HG02763 (cell line): ENCODE data around the gene INTS2.
"Not testable (repeated sequence)": the region's sequence is repeated elsewhere in the genome, so short reads cannot be mapped to it uniquely, and the experiment has no call there.

Source experiments
- ATAC-seq: cut with Tn5 transposase; IDR thresholded peaks from one replicate; pipeline ENCODE4 v1.9.1; 2021; ENCODE audit warnings: mild to moderate bottlenecking, moderate library complexity; ENCODE audit not compliant: unreplicated experiment

The INTS2 gene

GRCh38 chr17:61894310-61894709 lies 33.5 kb downstream of the INTS2 start:
- not testable (repeated sequence) for ATAC-seq

GRCh38 chr17:61887733-61888132 lies 40.0 kb downstream of the INTS2 start:
- not testable (repeated sequence) for ATAC-seq

- not testable (repeated sequence) for ATAC-seq
Observed at GRCh38 chr17:61885865-61886264, 41.9 kb downstream of the INTS2 start.

GRCh38 chr17:61884864-61885263 lies 42.9 kb downstream of the INTS2 start:
- ATAC-seq = no peak

- ATAC-seq = no peak
Observed at GRCh38 chr17:61880589-61881102, 47.1 kb downstream of the INTS2 start.

- ATAC-seq = no peak
Observed at GRCh38 chr17:61878984-61879612, 48.7 kb downstream of the INTS2 start.

GRCh38 chr17:61878520-61878919 lies 49.3 kb downstream of the INTS2 start:
- ATAC-seq = no peak

- ATAC-seq = no peak
Observed at GRCh38 chr17:61877837-61878236, 49.9 kb downstream of the INTS2 start.

GRCh38 chr17:61875804-61876203 lies 52.0 kb downstream of the INTS2 start:
- ATAC-seq = no peak

GRCh38 chr17:61875285-61875684 lies 52.5 kb downstream of the INTS2 start:
- no peak for ATAC-seq

- ATAC-seq = no peak
Observed at GRCh38 chr17:61874075-61874474, 53.7 kb downstream of the INTS2 start.

GRCh38 chr17:61872099-61872498 lies 55.7 kb downstream of the INTS2 start:
- ATAC-seq = no peak

- no peak for ATAC-seq
Observed at GRCh38 chr17:61869138-61869537, 58.6 kb downstream of the INTS2 start.

- ATAC-seq = no peak
Observed at GRCh38 chr17:61868074-61868473, 59.7 kb downstream of the INTS2 start.

- ATAC-seq = no peak
Observed at GRCh38 chr17:61867033-61867432, 60.7 kb downstream of the INTS2 start.

GRCh38 chr17:61863801-61864126 lies 64.0 kb downstream of the INTS2 start:
- ATAC-seq = peak; percentile 20

- ATAC-seq = peak; percentile 93
Observed at GRCh38 chr17:61862975-61863800, 64.6 kb downstream of the INTS2 start, which contains the start of gene BRIP1. Gene BRIP1, minus strand, starts transcription at chr17:61863528. Its CDS starts 1,989 bp downstream, at chr17:61861539.

- ATAC-seq = no peak
Observed at GRCh38 chr17:61862105-61862574, 65.6 kb downstream of the INTS2 start.

- not testable (repeated sequence) for ATAC-seq
Observed at GRCh38 chr17:61860397-61860796, 67.4 kb downstream of the INTS2 start.

- ATAC-seq = no peak
Observed at GRCh38 chr17:61856035-61856434, 71.7 kb downstream of the INTS2 start.

- no peak for ATAC-seq
Observed at GRCh38 chr17:61852857-61853256, 74.9 kb downstream of the INTS2 start.

GRCh38 chr17:61849674-61850073 lies 78.1 kb downstream of the INTS2 start:
- ATAC-seq = no peak
